Neural progenitor cell (in vitro differentiated cells): Measurements from ENCODE around the gene RASSF3. TPM values are rescaled to one million over a fixed set of nuclear protein-coding genes. Genes with fewer than 3 reads are reported as not detected.

Source experiments
- DNase-seq: peaks from one replicate; pipeline ENCODE4 v3.0.0-alpha.2; 2016; ENCODE audit warnings: low spot score
- H2AFZ ChIP-seq: fragments of 200-600 bp; sonication (generic); replicated peaks from 2 replicates; pipeline ENCODE4 v1.6.1; 2016; ENCODE audit warnings: antibody characterized with exemption
- H3F3A ChIP-seq: fragments of 200-600 bp; sonication (generic); 2 replicates; pipeline ENCODE4 v1.6.1; 2016; ENCODE audit warnings: antibody characterized with exemption, low read depth
- H3K27ac ChIP-seq: fragments of 200-600 bp; sonication (generic); 2 replicates; pipeline ENCODE4 v1.5.1; 2016; ENCODE audit warnings: mild to moderate bottlenecking
- H3K27me3 ChIP-seq: fragments of 200-600 bp; sonication (generic); 2 replicates; pipeline ENCODE4 v1.6.1; 2016; ENCODE audit warnings: mild to moderate bottlenecking, moderate library complexity
- H3K36me3 ChIP-seq: fragments of 200-600 bp; sonication (generic); 2 replicates; pipeline ENCODE4 v1.5.1; 2016
- H3K4me1 ChIP-seq: fragments of 200-600 bp; sonication (generic); 2 replicates; pipeline ENCODE4 v1.6.1; 2016; ENCODE audit warnings: mixed run types
- H3K4me2 ChIP-seq: fragments of 200-600 bp; sonication (generic); 2 replicates; pipeline ENCODE4 v1.6.1; 2016
- H3K4me3 ChIP-seq: fragments of 200-600 bp; sonication (generic); 2 replicates; pipeline ENCODE4 v1.5.1; 2016
- H3K79me2 ChIP-seq: fragments of 200-600 bp; sonication (generic); 2 replicates; pipeline ENCODE4 v1.6.1; 2016; ENCODE audit warnings: low read depth
- H3K9ac ChIP-seq: fragments of 200-600 bp; sonication (generic); 2 replicates; pipeline ENCODE4 v1.6.1; 2016
- H3K9me3 ChIP-seq: fragments of 200-600 bp; sonication (generic); 2 replicates; pipeline ENCODE4 v1.5.1; 2016; ENCODE audit warnings: low read depth
- H4K20me1 ChIP-seq: fragments of 200-600 bp; sonication (generic); 2 replicates; pipeline ENCODE4 v1.6.1; 2016; ENCODE audit warnings: low read depth
- H3K27ac Mint-ChIP-seq: 3 replicates; pipeline ENCODE4 v1.8.0; 2021; ENCODE audit warnings: mixed read lengths
- H3K27me3 Mint-ChIP-seq: 2 replicates; pipeline ENCODE4 v1.8.0; 2022; ENCODE audit warnings: low read depth, mild to moderate bottlenecking, inconsistent platforms, moderate library complexity, mixed read lengths; ENCODE audit not compliant: insufficient read depth
- H3K36me3 Mint-ChIP-seq: 3 replicates; pipeline ENCODE4 v1.8.0; 2021; ENCODE audit warnings: mixed read lengths
- H3K4me1 Mint-ChIP-seq: 3 replicates; pipeline ENCODE4 v1.8.0; 2021; ENCODE audit warnings: mixed read lengths
- H3K4me3 Mint-ChIP-seq: 3 replicates; pipeline ENCODE4 v1.8.0; 2021; ENCODE audit warnings: mild to moderate bottlenecking, moderate library complexity, mixed read lengths
- H3K9me3 Mint-ChIP-seq: 3 replicates; pipeline ENCODE4 v1.8.0; 2020; ENCODE audit warnings: mixed read lengths
- CTCF ChIP-seq: fragments of 200-600 bp; sonication (generic); IDR thresholded peaks from 2 replicates; pipeline ENCODE4 v1.5.1; 2017; ENCODE audit warnings: antibody characterized with exemption, mild to moderate bottlenecking
- EZH2 ChIP-seq: fragments of 200-600 bp; sonication (generic); IDR thresholded peaks from 2 replicates; pipeline ENCODE4 v1.6.1; 2017; ENCODE audit warnings: antibody characterized with exemption, mild to moderate bottlenecking, moderate library complexity
- EZH2phosphoT487 ChIP-seq: fragments of 200-600 bp; sonication (generic); IDR thresholded peaks from 2 replicates; pipeline ENCODE4 v1.6.1; 2017; ENCODE audit warnings: antibody characterized with exemption
- total RNA-seq: library from RNA; depleted of rRNA; stranded (reverse); fragments of >200 nt; gene quantifications from 2 replicates; pipeline ENCODE4 v1.2.3, GENCODE V29; 2015; ENCODE audit warnings: low replicate concordance

RASSF3 gene
- total RNA-seq, 1 donor from 2014 or later = 14.5 TPM

DNA sequence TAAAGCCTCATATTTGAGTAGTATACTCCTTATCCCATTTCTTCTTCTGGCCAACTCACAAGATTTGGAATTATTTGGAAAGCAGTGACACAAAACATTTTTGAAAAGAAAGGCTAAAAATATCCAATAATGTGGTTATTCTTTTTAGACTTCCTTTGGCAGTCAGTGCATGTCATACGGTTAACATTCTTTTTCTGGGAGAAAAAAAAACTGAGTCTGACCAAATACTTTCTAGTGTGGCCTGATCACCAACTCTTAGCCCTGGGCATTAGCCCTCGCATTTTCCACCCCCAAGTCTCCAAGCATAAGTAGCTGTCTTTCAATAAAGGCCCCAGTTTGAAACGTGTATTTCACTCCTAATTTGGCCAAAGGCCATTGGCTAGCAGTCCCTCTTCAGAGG, 5.9 kb downstream of the RASSF3 start:
- peaks cover 17% of the 10 kb centered on the region for H4K20me1 ChIP-seq
- Mint-ChIP-seq H3K27ac (no peak overlapping the region), H3K36me3 (peaks cover 12% of the 10 kb centered on the region), H3K4me3 (no peak overlapping the region), H3K27me3 (no peaks in the 10 kb centered on the region), H3K9me3 (no peaks in the 10 kb centered on the region), H3K4me1 (peaks cover 27% of the 10 kb centered on the region)
- H3K9ac ChIP-seq = no peak overlapping the region
- H3K4me3 ChIP-seq = no peak overlapping the region
- no peaks in the 10 kb centered on the region for H3K9me3 ChIP-seq
- peaks cover 14% of the 10 kb centered on the region for H3K4me1 ChIP-seq
- no peak overlapping the region for H3K27ac ChIP-seq
- peaks cover 99% of the 10 kb centered on the region for H3K79me2 ChIP-seq
- H3K36me3 ChIP-seq = no peaks in the 10 kb centered on the region
- no peaks in the 10 kb centered on the region for H3K27me3 ChIP-seq
- no peak overlapping the region for H3K4me2 ChIP-seq
- H3F3A ChIP-seq = peaks cover 6% of the 10 kb centered on the region
- H2AFZ ChIP-seq = no peak overlapping the region
- TF ChIP-seq CTCF = no peak
- TF ChIP-seq EZH2 = no peak
- no peak for TF ChIP-seq EZH2phosphoT487
- DNase-seq = no peak

DNA sequence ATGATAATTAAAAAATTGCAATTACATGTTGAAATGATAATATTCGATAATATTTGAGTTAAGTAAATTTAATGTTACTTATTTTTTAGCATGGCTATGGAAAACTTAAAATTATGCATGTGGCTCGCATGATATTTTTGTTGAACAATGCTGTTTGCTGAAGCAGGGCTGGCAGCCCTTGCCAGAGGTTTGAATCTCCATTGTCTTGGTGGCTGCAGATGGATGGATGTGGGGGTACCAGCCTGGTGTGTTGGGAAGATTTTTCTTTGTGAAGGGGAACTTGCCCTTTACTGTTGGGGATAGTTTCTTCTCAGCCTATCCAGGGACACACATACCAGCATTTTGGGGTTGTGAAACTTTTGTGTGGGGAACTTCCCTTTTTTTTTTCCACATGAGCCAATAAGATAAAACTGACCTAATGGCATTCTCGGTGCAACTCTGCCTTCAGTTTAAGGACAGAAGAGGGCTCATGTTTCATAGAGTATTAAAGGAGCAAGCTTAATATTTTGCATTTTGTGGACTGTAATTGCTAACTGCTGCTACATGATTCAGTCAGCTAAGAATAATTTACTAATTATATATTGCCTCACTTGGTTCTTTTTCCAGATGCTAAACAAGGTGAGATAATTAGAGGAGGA, 8.8 kb downstream of the RASSF3 start:
- H3K9ac ChIP-seq = no peak overlapping the region
- peaks cover 95% of the 10 kb centered on the region for H3K79me2 ChIP-seq
- H3K27ac ChIP-seq = no peak overlapping the region
- Mint-ChIP-seq H3K27me3 (no peaks in the 10 kb centered on the region), H3K4me3 (no peak overlapping the region), H3K9me3 (no peaks in the 10 kb centered on the region), H3K36me3 (peaks cover 9% of the 10 kb centered on the region), H3K27ac (no peak overlapping the region), H3K4me1 (peaks cover 17% of the 10 kb centered on the region)
- H2AFZ ChIP-seq = no peak overlapping the region
- H3K4me3 ChIP-seq = no peak overlapping the region
- no peaks in the 10 kb centered on the region for H3K36me3 ChIP-seq
- no peak overlapping the region for H3K4me2 ChIP-seq
- H3K9me3 ChIP-seq = no peaks in the 10 kb centered on the region
- no peak for DNase-seq
- no peak for TF ChIP-seq EZH2phosphoT487
- H3K4me1 ChIP-seq = peaks cover 11% of the 10 kb centered on the region
- no peaks in the 10 kb centered on the region for H4K20me1 ChIP-seq
- H3K27me3 ChIP-seq = no peaks in the 10 kb centered on the region
- H3F3A ChIP-seq = peaks cover 4% of the 10 kb centered on the region

- Histone ChIP-seq H3K4me2 (no peak overlapping the region), H3K79me2 (peaks cover 90% of the 10 kb centered on the region), H3K9ac (no peak overlapping the region), H3K27ac (no peak overlapping the region), H3K4me1 (peaks cover 24% of the 10 kb centered on the region), H3K9me3 (no peaks in the 10 kb centered on the region), H4K20me1 (no peaks in the 10 kb centered on the region), H3K4me3 (no peak overlapping the region), H3K27me3 (no peaks in the 10 kb centered on the region), H3F3A (peaks cover 17% of the 10 kb centered on the region), H2AFZ (no peak overlapping the region), H3K36me3 (no peaks in the 10 kb centered on the region)
- TF ChIP-seq EZH2phosphoT487 = no peak
- TF ChIP-seq CTCF = no peak
- no peak for TF ChIP-seq EZH2
- H3K27me3 Mint-ChIP-seq = no peaks in the 10 kb centered on the region
- H3K36me3 Mint-ChIP-seq = peaks cover 2% of the 10 kb centered on the region
- no peak overlapping the region for H3K27ac Mint-ChIP-seq
- H3K9me3 Mint-ChIP-seq = no peaks in the 10 kb centered on the region
- H3K4me1 Mint-ChIP-seq = peaks cover 24% of the 10 kb centered on the region
- H3K4me3 Mint-ChIP-seq = no peak overlapping the region
- no peak for DNase-seq
Observed at GRCh38 chr12:64621257-64621942, 11.1 kb downstream of the RASSF3 start.

DNA sequence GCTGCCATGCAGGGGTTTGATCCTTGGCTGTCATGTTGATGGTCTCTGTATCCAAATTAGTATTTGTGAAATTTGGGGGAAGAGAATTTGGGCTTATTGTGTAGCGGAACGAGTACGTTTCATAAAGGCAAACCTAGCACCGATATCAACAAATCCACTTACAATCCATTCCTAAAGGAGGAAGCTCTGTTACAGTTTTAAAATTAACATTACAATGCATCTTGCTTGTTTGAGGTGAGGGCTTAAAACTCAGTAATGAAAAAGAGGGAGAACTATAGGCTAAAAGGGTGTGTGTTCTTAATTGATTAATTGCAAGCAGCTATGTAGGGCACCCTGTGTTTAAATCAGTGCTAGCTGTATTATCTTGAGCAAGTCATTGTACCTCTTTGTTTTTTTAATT, 13.7 kb downstream of the RASSF3 start:
- Mint-ChIP-seq H3K4me1 (peaks cover 20% of the 10 kb centered on the region), H3K36me3 (peaks cover 2% of the 10 kb centered on the region), H3K9me3 (no peaks in the 10 kb centered on the region), H3K27me3 (peaks cover 2% of the 10 kb centered on the region), H3K27ac (peak overlapping the region; percentile 27), H3K4me3 (no peak overlapping the region)
- H3K9me3 ChIP-seq = no peaks in the 10 kb centered on the region
- peak overlapping the region; percentile 35 for H3K27ac ChIP-seq
- H3K79me2 ChIP-seq = peaks cover 90% of the 10 kb centered on the region
- no peaks in the 10 kb centered on the region for H3K27me3 ChIP-seq
- no peak overlapping the region for H3K4me2 ChIP-seq
- DNase-seq = no peak
- H3K36me3 ChIP-seq = no peaks in the 10 kb centered on the region
- H2AFZ ChIP-seq = no peak overlapping the region
- peaks cover 22% of the 10 kb centered on the region for H3K4me1 ChIP-seq
- no peak overlapping the region for H3K4me3 ChIP-seq
- no peak overlapping the region for H3K9ac ChIP-seq
- H3F3A ChIP-seq = peaks cover 17% of the 10 kb centered on the region
- TF ChIP-seq EZH2 = no peak
- no peak for TF ChIP-seq EZH2phosphoT487
- no peak for TF ChIP-seq CTCF
- no peaks in the 10 kb centered on the region for H4K20me1 ChIP-seq
